GM19351 (cell line): Measurements from ENCODE around the gene NLRP11.

Source experiments
- ATAC-seq: cut with Tn5 transposase; IDR thresholded peaks from one replicate; pipeline ENCODE4 v1.9.1; 2021; ENCODE audit warnings: mild to moderate bottlenecking, moderate library complexity; ENCODE audit not compliant: unreplicated experiment

Gene NLRP11

GRCh38 chr19:55831846-55832245 is at the start of gene NLRP11:
TSS of gene NLRP11 (minus strand) at chr19:55831999. CDS start at chr19:55818174, 13,825 bp downstream.
- no peak for ATAC-seq

DNA sequence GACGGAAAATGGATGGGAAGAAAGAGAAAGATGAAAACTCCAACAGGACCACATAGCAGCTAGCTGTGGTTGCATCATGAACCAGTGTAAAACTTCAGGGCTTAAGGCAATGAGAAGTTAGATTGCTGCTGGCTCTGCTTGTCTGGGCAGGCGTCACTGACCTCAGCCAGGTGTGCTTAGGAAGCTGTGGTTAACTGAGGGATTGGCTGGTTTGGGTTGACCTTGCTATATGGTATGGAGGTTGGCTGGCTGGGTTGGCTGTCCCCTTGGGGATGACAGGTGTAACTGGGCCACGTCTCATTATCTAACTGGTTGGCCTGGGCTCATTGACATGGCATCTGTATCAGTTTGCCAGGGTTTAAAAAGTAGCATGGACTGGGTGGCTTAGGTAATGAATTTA is 45.4 kb upstream of the NLRP11 start:
- no peak for ATAC-seq

DNA sequence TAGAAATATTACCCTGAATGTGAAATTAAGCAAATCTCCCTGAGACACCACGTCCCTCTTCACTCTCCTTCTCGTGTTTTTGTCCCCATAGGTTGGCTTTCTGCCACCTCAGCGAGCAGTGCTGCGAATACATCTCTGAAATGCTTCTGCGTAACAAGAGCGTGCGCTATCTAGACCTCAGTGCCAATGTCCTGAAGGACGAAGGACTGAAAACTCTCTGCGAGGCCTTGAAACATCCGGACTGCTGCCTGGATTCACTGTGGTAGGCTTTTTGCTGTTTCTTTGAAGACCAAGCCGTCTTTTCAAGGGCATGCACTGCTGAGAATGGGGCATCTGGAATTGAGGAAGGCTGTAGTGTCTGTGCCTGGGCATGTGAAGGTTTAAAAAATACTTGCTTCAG is 38.9 kb upstream of the NLRP11 start:
- no peak for ATAC-seq

- ATAC-seq, result no peak
Measured at GRCh38 chr19:55867101-55867500, 35.3 kb upstream of the NLRP11 start.

GRCh38 chr19:55866521-55866920 is 34.7 kb upstream of the NLRP11 start:
- no peak for ATAC-seq

DNA sequence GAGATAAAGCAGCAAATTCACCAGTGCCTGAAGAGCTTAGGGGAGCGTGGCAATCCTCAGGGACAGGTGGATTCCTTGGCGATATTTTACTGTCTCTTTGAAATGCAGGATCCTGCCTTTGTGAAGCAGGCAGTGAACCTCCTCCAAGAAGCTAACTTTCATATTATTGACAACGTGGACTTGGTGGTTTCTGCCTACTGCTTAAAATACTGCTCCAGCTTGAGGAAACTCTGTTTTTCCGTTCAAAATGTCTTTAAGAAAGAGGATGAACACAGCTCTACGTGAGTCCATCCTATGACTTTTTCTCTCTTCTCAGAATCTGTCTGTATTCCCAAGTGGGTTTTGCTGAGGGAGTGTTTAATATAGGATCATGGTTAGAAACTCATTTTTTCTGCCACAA is 27.2 kb upstream of the NLRP11 start:
- ATAC-seq, result no peak

GRCh38 chr19:55858401-55858800 is 26.6 kb upstream of the NLRP11 start:
- no peak for ATAC-seq

DNA sequence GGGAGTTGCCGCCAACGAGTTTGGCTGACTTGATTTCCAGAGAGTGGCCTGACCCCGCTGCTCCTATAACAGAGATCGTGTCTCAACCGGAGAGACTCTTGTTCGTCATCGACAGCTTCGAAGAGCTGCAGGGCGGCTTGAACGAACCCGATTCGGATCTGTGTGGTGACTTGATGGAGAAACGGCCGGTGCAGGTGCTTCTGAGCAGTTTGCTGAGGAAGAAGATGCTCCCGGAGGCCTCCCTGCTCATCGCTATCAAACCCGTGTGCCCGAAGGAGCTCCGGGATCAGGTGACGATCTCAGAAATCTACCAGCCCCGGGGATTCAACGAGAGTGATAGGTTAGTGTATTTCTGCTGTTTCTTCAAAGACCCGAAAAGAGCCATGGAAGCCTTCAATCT is 26.2 kb upstream of the NLRP11 start:
- no peak for ATAC-seq

DNA sequence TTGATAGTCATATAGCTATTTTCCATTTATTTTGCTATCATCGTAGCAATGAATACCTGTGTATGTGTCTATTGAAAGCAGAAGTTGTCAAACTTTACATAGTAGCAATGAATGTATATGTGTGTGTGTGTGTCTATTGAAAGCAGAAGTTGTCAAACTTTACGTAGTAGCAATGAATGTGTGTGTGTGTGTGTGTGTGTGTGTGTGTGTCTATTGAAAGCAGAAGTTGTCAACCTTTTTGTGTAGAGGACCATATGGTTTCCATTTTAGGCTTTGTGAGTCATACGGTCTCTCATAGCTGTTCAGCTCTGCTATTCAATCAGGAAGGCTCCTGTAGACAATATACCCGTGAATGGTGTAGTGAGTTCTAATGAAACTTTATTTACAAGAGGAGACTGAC is 25.4 kb upstream of the NLRP11 start:
- ATAC-seq, result no peak

GRCh38 chr19:55855160-55855559 is 23.4 kb upstream of the NLRP11 start:
- ATAC-seq, result no peak

DNA sequence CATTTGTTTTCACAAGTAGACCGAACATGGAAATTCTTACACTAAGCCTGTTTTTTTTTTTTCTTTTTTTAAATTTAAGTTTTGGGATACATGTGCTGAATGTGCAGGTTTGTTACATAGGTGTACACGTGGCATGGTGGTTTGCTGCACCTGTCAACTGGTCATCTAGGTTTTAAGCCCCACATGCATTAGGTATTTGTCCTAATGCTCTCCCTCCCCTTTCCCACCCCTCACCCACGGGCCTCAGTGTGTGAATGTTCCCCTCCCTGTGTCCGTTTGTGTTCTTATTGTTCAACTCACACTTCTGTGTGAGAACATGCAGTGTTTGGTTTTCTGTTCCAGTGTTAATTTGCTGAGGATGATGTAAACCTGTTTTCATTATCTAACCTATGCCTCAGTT is 7.1 kb upstream of the NLRP11 start:
- ATAC-seq, result no peak

DNA sequence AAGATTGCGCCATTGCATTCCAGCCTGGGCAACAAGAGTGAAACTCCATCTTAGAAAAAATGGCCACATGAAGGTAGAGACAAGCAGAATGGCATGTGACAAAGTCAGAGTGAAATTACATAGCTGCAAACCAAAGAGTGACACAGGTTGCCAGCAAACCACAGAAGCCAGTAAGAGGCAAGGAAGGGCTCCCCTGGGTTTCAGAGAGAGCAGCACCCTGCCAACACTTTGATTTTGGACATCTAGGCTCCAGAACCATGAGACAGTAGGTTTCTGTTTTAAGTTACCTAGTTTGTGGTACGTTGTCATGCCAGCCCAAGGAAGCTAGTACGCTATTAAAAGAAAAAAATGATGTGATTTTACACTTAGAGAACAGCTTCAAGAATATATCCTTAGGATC is 6.5 kb upstream of the NLRP11 start:
- no peak for ATAC-seq

- no peak for ATAC-seq
Measured at GRCh38 chr19:55836340-55836739, 4.5 kb upstream of the NLRP11 start, which contains the start of gene NLRP4. TSS of gene NLRP4 (plus strand) at chr19:55836540. CDS start at chr19:55852081, 15,541 bp downstream.

DNA sequence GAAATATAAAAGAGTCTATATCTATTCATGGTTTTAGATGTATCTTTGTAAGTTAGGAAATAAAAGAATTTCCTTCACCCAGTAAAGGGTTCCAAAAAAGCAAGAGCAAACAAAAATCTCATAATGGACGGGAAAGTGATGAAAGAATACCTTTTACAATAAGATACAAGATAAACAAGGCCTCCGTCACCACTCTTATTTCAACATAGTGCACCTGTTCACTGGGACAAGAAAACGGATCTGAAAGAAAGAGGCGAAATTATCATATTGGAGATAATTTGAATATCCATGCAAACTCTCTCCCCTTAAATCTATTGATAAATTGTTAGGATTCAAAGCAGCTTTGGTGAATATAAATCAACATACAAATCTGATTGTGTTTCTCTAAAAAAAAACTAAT is 877 bp upstream of the NLRP11 start:
- ATAC-seq, result no peak

- ATAC-seq, result no peak
Measured at GRCh38 chr19:55830656-55831055, 1.1 kb downstream of the NLRP11 start.

DNA sequence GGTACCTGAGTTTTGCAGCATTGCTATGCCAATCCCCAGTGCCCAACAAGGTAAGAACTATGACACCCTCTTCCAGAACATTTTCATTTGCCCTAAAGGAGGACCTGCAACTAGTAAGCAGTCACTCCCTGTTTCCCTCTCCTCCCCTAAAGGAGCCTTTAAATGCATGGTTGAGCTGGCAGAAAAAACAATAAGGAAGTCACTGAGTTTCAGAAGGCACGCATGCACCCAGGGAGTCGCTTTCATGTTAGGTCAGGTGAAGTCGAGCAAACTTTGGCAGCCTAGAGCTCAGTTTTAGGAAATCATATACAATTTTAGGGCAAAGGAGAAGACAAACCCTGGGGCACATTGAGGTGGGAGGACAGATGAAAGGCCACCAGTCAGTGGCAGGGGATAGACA is 11.8 kb downstream of the NLRP11 start:
- no peak for ATAC-seq

DNA sequence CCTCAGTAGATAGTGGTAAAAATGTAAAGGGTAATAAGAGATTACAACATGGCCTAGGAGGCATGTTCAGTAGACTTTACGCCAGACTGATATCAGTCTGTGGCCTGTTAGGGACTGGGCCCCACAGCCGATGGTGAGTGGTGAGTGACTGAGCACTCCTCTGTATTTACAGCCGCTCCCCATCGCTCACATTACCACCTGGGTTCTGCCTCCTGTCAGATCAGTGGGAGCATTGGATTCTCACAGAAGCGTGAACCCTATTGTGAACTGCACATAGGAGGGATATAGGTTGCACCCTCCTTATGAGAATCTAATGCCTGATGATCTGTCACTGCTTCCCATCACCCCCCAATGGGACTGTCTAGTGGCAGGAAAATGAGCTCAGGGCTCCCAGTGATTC is 17.9 kb downstream of the NLRP11 start:
- ATAC-seq, result no peak

DNA sequence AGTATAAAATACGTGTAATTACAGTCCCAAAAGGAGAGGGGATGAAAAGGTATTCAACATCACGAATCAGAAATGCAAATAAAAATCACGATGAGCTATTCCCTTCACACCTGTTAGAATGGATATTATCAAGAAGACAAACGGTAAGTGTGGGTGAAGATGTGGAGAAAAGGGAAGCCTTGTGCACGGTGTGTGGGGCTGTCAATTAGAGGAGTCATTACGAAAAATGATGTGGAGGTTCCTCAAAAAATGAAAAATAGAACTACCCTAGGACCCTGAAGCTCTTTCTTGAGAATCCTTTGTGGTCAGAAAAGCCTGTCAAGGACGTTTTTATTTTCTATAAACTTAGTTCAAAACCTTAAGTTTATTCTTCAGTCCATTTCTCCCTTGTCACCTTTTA is 19.4 kb downstream of the NLRP11 start:
- no peak for ATAC-seq

- no peak for ATAC-seq
Measured at GRCh38 chr19:55811340-55811739, 20.5 kb downstream of the NLRP11 start.

DNA sequence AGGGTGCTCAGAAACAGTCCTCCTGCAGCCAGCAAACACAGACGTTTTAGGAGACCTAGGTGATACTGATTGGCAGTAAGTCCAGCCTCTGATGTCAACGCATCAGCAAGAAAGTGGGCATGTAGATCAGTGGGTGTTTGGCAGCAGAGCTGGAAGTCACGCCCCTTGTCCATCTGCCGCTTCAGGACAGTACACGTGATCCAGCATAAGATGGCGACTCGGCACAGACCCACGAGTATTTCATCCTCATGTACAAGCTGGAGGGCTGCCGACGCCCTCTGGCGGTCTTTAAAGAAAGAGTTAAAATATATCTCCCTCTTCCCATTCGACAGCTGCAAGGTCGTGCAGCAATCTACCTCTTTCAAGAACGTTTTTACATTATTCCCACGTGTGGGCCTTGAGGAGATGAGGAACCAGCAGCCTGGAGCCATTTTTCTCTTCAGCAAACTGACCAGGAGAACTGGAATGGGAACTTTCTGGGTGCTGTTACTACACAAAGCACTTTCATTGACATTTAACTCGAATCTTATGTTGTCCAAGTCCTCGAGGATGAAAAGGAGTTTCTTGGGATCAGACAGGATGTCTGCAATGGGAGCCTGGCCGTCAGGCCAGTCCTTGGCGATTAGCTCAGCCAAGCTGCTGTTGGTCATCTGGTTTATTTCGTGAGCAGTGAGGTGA is 22.3 kb downstream of the NLRP11 start:
- no peak for ATAC-seq

DNA sequence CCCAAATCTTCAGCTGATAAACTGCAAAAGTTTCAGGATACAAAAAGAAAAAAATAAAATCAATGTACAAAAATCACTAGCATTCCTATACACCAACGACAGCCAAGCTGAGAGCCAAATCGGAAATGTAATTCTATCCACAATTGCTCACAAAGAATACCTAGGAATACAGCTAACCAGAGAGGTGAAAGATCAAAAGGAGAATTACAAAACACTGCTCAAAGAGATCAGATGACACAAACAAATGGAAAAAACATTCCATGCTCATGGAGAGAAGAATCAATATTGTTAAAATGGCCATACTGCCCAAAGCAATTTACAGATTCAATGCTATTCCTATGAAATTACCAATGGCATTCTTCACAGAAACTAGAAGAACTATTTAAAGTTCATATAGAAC is 29.5 kb downstream of the NLRP11 start:
- ATAC-seq, result no peak

DNA sequence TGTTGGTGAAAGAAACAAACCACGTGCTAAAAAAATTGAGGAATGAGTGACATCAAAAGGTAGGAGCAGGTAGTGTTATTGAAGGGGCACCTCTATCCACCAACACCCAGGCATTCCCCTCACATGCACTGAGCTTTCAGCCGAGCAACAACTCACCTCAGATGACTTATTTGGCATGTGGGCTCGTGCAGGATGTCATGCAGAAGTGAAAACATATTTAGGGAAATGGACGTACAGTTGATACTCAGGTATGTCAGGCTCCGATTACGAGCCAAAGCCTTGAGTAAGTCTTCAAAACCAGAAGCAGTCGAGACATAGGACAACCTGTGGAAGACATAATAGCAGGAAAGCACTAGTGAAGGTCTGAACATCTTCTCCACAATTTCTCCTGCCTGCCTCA is 30.4 kb downstream of the NLRP11 start:
- no peak for ATAC-seq

GRCh38 chr19:55795021-55795420 is 36.8 kb downstream of the NLRP11 start:
- no peak for ATAC-seq
